ENCODE data around the gene RGS3. TPM values are rescaled to one million over a fixed set of nuclear protein-coding genes. Genes with fewer than 3 reads are reported as not detected.

The RGS3 gene
- total RNA-seq, 1 experiment from 2014 or later: 35.8 TPM

DNA sequence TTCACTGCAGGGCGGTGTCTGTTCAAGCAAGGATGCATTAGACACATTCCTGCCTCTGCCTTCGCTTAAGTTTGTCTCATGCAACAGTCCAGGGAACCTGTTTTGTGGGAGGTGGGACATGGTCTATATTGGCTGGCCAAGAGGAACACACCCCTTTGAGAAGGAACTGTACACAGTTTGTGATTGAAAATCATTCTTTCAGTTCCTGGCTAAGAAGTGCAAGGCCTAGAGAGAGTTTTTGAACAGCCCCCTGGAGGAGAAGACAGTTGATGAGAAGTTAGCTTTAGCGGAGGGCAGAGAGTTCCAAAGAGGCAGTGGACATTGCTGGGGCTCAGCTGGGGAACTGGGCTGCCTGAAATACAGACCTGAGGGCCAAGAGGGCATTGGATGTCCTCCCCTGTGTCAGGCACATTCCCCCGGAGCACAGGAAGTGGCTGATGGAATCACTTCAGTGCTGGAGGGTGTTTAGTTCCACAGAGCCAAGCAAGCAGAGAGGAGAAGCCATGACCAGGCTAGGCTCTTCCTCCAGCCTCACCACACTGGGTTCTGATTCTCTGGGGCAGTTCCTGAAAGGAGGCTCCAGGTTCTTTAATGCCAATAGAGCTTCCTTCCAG, 66.6 kb downstream of the RGS3 start:
- Histone ChIP-seq H3K4me3 (no peak overlapping the region), H3K36me3 (no peaks in the 10 kb centered on the region), H3K9me3 (replicated peaks) (no peaks in the 10 kb centered on the region), H3K27ac (no peak overlapping the region), H3K27me3 (no peaks in the 10 kb centered on the region), H3K4me1 (peaks cover 6% of the 10 kb centered on the region)
- no peak for DNase-seq

DNA sequence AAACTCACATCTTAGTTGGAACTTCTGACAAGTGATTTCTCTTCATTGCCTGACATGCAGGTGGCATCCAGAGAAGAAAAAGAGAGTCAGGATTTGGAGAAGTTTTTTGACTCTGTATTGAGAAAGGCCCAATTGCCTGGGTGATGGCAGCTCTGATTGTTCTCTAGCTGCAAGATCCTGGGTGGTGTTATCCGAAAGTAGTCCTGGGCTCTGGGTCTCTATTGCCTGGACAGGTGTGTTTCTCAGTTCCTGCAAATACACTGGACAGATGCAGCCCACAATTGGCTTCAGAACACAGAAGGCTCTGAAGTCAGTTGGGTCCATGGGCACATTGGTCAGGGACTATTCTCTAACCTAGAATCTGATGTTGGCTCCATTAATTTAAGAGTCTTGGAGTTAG, 67.4 kb downstream of the RGS3 start:
- Histone ChIP-seq H3K27ac (no peak overlapping the region), H3K9me3 (replicated peaks) (no peaks in the 10 kb centered on the region)

DNA sequence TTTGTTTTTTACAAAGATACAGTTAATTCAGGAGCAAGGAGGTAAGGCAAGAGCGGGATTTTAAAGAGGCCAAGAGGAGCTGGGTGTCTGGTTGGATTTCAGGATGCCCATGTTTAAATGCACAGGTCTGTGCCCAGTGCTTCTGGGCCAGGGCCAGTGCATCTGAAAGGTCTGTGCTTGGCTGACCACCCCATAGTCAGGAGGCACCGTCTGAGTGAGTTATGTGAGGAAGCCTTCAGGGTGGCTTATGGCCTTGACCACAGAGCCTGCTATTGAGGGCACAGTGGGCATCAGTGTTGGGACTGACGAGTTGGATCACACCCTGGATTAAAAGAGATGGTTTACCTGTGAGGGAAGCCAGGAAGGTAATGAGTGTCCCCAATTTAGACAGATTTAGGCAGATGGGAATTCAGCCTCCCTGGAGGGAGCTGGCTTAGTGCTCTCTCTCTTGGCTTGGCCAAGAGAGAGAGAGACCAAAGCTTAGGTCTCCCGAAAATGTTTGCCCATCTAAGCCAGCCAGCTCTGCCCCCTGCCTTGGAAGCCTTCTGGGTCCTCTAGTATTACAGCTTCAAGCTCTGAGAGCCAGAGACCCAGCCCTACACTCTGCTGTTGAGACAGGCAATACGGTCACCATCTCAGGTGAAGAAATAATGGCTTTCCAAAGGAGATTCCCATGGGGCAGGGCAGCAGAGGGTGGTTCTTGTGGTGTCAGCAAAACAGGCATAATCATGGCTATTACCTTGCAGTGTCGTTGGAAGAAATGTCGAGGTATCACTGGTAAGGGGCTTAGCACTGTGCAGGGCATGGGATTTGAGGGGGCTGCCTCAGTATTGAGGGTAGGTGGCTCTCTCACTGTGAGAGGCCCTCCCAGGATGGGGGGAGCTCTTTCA, 68.6 kb downstream of the RGS3 start:
- H3K36me3 ChIP-seq: no peaks in the 10 kb centered on the region
- H3K9me3 ChIP-seq (replicated peaks): no peaks in the 10 kb centered on the region
- no peak overlapping the region for H3K4me3 ChIP-seq
- no peak overlapping the region for H3K27ac ChIP-seq
- no peak for DNase-seq
- H3K27me3 ChIP-seq: no peaks in the 10 kb centered on the region
- H3K4me1 ChIP-seq: peaks cover 26% of the 10 kb centered on the region

More for the DNA sequence above, 67.4 kb downstream of the RGS3 start:
- H3K27me3 ChIP-seq: no peaks in the 10 kb centered on the region
- DNase-seq: no peak
- H3K36me3 ChIP-seq: no peaks in the 10 kb centered on the region
- peaks cover 14% of the 10 kb centered on the region for H3K4me1 ChIP-seq
- H3K4me3 ChIP-seq: no peak overlapping the region

DNA sequence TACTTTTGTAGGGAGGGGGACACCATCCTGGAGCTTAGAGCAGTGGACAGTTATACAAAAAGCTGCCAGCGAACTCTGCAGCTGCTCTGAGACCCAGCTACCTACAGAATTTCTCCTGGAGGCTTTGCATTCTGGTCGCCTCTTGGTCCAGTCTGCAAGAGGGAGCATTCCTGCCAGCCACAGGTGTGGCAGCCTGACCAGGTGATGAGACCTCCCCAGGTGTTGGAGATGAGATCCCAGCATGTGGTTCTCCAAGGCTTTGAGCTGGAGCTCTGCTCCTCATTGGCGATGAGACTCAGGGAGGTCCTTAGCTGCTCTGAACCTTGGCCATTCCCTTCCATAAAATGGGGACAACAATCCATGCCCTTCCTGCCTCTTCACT, 69.3 kb downstream of the RGS3 start:
- Histone ChIP-seq H3K36me3 (no peaks in the 10 kb centered on the region), H3K4me3 (no peak overlapping the region), H3K4me1 (peaks cover 32% of the 10 kb centered on the region), H3K9me3 (replicated peaks) (no peaks in the 10 kb centered on the region), H3K27ac (no peak overlapping the region), H3K27me3 (no peaks in the 10 kb centered on the region)
- DNase-seq: no peak

DNA sequence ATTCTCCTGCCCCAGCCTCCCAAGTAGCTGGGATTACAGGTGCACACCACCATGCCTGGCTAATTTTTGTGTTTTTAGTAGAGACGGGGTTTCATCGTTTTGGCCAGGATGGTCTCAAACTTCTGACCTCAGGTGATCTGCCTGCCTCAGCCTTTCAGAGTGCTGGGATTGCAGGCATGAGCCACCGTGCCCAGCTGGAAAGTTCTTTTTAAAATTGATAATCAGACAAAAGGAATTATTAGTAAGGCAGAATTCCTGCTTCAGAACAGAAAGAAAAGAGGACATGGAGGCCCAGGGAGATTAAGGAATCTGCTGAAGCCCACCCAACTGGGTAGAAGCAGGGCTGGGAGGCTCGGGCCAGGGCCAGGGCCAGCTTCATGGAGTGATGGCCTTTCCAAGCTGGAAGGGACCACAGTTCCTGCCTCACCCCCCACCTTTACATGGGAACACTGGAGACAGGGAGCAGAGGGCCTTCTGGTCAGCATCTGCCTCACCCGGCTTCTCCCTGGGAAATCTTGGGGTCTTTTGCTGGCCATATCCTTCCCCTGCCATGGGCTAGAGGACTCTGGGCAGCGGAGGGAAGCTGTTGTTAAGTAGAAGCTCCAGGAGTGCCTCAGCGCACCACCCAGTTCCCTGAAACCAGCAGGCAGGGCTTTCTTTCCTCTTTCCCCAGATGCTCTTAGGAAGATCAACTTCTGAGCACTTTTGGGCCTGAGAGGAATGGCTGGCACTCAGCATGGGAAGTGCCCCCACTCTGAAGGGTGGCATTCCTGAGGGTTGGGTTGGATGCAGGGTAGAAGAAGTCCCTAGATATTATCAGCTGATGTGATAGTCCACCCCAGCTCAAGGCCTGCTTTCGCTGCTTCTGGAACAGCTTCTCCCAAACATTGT, 70.1 kb downstream of the RGS3 start:
- Histone ChIP-seq H3K4me1 (peaks cover 33% of the 10 kb centered on the region), H3K4me3 (no peak overlapping the region), H3K27ac (no peak overlapping the region), H3K9me3 (replicated peaks) (no peaks in the 10 kb centered on the region), H3K36me3 (no peaks in the 10 kb centered on the region), H3K27me3 (no peaks in the 10 kb centered on the region)
- no peak for DNase-seq

DNA sequence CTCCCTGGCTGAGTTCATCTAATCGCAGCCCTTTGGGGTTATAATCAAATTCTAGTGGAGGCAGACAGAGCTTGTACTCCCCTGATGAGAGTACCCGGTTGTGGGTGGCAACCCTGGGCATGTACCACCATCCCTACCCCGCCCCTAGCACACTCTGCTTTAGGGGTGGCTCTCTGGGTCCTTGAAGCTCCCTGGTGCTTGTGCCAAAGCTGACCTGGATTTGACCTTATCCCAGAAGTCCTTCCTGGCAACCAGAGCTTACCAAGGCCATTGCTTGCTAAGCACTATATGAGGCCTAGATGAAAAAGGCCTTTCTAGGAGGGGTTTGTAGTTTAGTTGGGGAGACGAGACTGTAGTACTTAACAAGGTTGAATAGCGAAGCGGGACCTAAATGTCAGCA, 72.2 kb downstream of the RGS3 start:
- Histone ChIP-seq H3K4me3 (no peak overlapping the region), H3K27me3 (no peaks in the 10 kb centered on the region), H3K9me3 (replicated peaks) (no peaks in the 10 kb centered on the region), H3K4me1 (peaks cover 31% of the 10 kb centered on the region), H3K27ac (peak overlapping the region; percentile 85), H3K36me3 (no peaks in the 10 kb centered on the region)
- DNase-seq: no peak

DNA sequence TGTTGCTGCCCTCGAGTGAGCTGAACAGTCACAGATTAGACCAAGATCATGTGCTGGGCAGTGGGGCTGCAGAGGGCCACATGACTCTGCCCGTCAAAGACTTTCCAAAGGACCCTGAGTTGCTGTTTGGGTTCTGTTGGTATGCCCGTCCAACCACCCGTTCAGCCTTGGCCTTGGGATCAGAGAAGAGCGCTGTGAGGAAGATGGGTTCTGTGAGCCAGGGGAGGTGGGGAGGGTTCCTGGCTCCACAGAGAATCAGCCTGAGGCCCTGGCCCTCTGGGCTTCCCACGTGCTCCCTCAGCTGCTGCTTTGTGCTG, 72.6 kb downstream of the RGS3 start:
- Histone ChIP-seq H3K9me3 (replicated peaks) (no peaks in the 10 kb centered on the region), H3K27me3 (no peaks in the 10 kb centered on the region), H3K4me1 (peaks cover 34% of the 10 kb centered on the region), H3K36me3 (no peaks in the 10 kb centered on the region), H3K4me3 (no peak overlapping the region), H3K27ac (peak overlapping the region; percentile 85)
- DNase-seq: no peak

DNA sequence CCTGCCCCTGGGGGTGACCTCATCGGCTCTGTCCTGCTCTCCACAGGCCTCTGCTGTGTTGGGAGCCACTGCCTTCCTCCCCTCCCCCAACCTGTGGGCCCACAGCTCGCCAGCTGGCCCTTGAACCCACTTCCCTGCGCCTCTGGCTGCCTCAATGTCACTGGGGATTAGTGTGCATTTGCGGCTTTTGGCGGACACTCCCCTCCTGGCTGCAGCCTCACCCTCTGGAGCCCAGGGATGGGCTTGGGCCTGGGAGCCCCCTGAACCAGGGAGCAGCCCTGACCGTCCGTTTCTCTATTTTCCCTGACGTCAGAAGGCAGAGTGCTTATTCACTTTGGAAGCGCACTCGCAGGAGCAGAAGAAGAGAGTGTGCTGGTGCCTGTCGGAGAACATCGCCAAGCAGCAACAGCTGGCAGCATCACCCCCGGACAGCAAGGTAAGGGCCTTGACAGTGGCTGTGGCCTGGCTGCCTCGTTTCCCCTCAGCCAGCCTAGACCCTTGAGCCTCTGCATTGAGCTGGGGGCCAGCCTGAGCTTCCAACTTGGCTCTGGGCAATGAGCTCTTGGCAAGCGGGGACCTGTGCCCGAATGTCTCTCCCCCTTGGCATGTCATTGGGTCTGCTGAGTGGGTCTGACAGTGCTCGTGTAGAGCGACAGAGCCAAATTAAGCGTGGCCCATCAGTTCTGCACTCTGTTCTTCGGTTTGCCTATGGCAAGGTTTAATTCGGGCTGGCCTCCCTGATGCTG, 73.1 kb downstream of the RGS3 start:
- Histone ChIP-seq H3K4me1 (peaks cover 34% of the 10 kb centered on the region), H3K27ac (peak overlapping the region; percentile 85), H3K4me3 (peak overlapping the region; percentile 25), H3K27me3 (no peaks in the 10 kb centered on the region), H3K9me3 (replicated peaks) (no peaks in the 10 kb centered on the region), H3K36me3 (no peaks in the 10 kb centered on the region)
- DNase-seq: peak; percentile 98

DNA sequence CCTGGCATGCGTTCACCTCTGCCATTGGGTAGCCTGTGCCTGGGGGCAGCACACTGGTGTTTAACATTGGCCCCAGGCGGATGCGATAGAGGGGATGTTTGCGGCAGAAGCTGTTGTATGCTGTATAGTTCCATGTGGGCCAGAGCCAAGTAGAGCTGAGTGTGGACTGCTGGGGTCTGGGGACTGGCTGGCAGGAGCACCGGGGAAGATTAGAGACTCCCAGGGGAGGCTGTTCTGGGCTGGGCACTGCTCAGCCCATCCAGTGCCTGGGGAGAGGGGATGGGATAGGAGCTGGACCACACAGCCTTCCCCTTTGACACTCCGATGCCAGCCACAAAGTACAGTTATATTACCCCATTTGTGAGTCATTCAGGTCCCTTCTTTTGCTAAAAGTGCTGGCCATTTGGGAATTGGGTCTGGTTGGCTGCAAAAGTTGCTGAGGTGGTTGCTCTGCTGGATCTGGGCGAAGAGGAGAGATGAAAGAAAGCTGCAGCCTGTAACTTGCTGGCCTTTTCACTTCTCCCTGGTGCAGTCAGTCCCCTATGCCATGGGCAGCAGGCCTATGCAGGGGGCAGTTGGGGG, 73.8 kb downstream of the RGS3 start:
- peaks cover 34% of the 10 kb centered on the region for H3K4me1 ChIP-seq

DNA sequence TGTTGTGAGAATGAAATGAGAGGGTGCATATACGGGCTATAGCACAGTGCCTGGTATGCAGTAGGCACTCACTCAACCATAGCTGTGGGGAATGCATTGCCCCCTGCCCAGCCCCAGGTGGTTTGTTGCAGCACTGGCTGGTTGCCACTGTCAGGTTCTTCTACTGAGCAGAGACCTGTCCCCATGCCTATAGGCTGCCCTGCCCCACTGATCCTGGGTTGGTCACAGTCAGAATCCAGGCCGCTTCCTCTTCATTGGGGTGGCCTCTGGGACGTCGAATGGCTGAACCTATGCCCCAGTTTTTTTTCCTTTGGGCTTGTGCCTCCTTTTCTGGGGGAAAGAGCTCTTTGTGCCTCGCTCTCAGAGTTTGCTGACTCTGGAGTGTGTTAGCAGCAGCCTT, 74.6 kb downstream of the RGS3 start:
- H3K4me1 ChIP-seq: peaks cover 34% of the 10 kb centered on the region
- H3K36me3 ChIP-seq: no peaks in the 10 kb centered on the region
- no peak overlapping the region for H3K4me3 ChIP-seq
- no peaks in the 10 kb centered on the region for H3K27me3 ChIP-seq
- no peaks in the 10 kb centered on the region for H3K9me3 ChIP-seq (replicated peaks)
- H3K27ac ChIP-seq: no peak overlapping the region
- no peak for DNase-seq

More for the DNA sequence above, 73.8 kb downstream of the RGS3 start:
- Histone ChIP-seq H3K36me3 (no peaks in the 10 kb centered on the region), H3K27me3 (no peaks in the 10 kb centered on the region), H3K4me3 (peak overlapping the region; percentile 25), H3K27ac (peak overlapping the region; percentile 85), H3K9me3 (replicated peaks) (no peaks in the 10 kb centered on the region)
- peak in 1 of 2 experiments; percentile 35 for DNase-seq

DNA sequence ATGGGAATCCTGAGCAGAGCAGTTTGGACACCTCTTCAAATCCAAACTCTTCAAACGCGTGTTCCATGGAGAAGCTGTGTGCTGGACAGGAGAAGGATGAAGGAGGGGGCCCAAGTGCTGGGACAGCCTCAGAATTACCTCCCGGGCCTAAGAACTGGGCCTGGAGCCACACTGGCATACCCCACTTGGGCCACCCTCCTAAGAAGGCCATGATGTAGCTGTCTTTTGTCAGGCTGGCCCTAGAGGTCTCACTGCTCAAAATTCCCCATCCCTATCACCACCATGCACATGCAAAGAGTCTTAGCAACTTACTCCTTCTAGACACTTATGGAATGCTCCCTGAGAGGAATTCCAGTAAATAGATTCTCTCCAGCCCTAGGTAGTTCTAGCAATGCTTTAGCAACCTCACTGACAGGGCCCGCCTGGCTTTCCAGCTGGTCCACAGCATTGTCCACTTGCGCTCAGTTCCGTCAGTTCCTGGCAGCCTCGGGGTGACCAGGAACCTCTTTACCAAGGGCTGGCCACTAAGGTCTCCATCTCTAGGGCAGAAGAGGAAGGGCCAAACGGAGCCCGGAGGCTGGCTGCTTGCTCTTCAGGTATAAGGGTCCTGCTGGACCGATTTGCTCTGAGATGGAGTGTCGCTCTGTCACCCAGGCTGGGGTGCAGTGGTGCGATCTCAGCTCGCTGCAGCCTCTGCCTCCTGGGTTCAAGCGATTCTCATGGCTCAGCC, 75.3 kb downstream of the RGS3 start:
- no peak for DNase-seq
- H3K4me1 ChIP-seq: peaks cover 34% of the 10 kb centered on the region
- H3K9me3 ChIP-seq (replicated peaks): no peaks in the 10 kb centered on the region
- no peak overlapping the region for H3K4me3 ChIP-seq
- H3K27ac ChIP-seq: no peak overlapping the region
- H3K36me3 ChIP-seq: no peaks in the 10 kb centered on the region
- no peaks in the 10 kb centered on the region for H3K27me3 ChIP-seq

DNA sequence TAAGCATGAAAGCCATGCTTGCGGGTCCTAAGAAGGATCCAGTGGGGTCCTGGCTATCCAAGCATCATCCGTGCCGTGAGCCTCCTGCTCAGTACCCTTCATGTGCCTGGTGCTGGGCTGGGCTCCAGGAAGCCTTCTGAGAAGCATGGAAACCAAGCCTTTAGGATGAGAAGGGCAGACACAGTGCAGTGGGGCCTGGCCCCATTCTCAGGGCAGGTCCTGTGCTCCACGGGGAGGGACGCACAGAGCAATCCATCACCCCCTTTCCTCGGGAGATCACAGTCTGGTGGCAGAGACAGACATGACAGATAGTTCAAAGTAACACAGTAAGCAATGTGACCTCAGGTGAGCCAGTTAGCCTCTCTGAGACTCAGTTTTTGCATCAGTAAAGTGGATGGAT, 76.9 kb downstream of the RGS3 start:
- no peak for DNase-seq
- no peaks in the 10 kb centered on the region for H3K9me3 ChIP-seq (replicated peaks)
- no peaks in the 10 kb centered on the region for H3K27me3 ChIP-seq
- H3K4me3 ChIP-seq: no peak overlapping the region
- no peaks in the 10 kb centered on the region for H3K36me3 ChIP-seq
- H3K4me1 ChIP-seq: peaks cover 29% of the 10 kb centered on the region
- H3K27ac ChIP-seq: no peak overlapping the region

DNA sequence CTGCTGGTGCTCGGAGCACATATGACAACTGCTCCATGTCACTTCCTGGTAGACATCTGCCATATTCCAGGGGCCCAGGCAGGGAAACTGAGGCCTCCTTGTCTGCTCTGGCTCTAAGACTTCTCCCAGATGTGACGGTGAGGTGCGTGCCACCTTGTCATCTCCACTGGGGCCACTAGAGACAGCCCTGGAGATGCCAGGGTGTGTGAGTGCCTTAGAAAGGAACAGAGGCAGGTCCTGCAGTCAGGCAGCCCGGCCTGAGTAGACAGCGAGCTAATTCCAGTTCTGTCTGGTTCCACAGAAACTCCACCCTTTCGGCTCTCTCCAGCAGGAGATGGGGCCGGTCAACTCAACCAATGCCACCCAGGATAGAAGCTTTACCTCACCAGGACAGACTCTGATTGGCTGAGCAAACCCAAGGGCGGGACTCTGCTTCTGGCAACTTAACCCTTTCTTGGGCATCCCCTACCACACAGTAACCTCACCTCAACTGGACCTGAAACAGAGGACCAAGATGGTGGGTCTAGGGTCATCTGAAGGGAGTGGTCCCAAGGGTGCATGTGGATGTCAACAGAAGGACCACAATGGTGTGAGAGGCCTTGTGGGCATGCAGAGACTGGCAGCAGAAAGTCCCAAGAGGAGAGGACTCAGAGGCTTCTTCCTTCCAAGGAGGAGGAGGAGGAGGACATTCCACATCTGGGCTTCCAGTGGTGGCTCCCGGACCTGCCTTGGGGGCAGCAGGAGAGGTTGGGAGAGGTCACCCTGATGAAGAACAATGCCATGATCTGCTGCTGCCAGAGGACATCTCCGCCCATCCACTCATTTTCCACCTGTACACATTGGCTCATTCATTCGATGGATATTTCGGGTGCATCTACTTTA, 77.7 kb downstream of the RGS3 start:
- no peaks in the 10 kb centered on the region for H3K9me3 ChIP-seq (replicated peaks)
- H3K27me3 ChIP-seq: no peaks in the 10 kb centered on the region
- DNase-seq: peak; percentile 84 to 88
- no peak overlapping the region for H3K4me3 ChIP-seq
- H3K4me1 ChIP-seq: peaks cover 21% of the 10 kb centered on the region; the same call in 1 of the 2 replicates
- no peaks in the 10 kb centered on the region for H3K36me3 ChIP-seq
- no peak overlapping the region; the same call in 1 of the 2 replicates for H3K27ac ChIP-seq

Measured in SJCRH30 (cell line).